Stimulated activated CD8-positive, alpha-beta memory T cell treated with anti-CD3 and anti-CD28 coated beads, Interleukin-2, amount 100 ng/mL, for 1 hour (primary cell): ENCODE measurements around the gene GPR176.
"Not testable (repeated sequence)": the region's sequence is repeated elsewhere in the genome, so short reads cannot be mapped to it uniquely, and the experiment has no call there.

Experiments used
- DNase-seq, 2 donors: peaks; one replicate each; pipeline ENCODE4 v3.0.0-alpha.2; 2020; ENCODE audit warnings: low read depth in 2 of 2

Gene GPR176

DNA sequence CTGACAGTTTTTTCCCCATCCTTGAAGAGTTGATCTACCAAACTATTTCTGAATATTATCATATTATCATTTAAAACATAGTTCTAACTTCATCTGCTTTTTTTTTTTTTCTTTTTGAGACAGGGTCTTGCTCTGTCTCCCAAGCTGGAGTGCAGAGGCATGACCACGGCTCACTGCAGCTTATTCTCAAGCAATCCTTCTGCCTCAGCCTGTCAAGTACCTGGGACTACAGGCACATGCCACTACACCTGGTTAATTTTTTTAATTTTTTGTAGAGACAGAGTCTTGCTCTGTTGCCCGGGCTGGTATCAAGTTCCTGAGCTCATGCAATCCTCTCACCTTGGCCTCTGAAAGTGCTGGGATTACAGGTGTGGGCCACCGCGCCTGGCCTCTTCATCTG is 15.2 kb upstream of the GPR176 start:
- no peak for DNase-seq

DNA sequence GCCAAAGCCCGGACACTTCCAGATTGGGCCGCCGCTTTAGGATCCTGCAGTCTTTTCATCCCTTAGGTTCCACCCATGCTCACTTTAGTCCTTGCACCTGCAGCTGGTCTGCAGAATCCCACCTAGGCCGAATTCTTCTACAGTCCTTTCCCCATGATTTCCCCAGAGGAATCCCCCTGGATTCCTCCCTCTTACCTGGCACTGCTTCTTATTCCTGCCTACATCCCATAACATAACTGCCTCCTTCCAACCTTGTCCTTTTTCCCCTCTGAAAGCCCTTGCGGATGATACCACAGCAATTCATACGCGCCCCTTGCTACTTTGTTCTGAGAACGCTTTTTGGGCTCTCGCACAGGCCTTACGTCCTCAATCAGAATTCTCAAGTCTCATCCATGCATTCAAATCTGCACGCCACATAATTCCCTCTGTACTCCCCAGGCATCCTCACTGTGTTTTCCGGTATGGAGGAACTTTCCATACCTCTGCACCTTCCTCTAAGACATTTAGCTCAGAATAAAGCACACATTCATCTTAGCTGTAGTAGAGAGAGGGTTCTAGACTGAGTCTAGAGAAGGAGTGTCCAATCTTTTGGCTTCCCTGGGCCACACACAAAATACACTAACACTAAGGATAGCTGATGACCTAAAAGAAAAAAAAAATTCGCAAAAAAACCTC is 14.5 kb upstream of the GPR176 start:
- DNase-seq: no peak

DNA sequence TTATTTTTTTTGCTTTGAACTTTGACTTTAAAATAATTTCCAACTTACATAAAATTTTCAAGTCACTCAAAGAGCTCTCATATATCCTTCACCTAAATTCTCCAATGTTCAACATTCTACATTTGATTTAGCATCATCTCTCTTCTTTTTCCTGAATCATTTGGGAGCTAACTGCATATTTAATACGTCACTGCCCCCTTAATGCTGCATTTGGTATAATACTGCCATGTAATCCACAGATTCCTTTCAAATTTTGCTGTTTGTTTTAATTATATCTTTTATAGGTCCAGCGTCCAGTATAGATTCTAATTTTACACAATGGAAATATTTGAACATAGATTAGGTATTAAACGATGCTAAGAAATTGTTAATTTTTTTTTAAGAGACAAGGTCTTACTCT is 11.5 kb upstream of the GPR176 start:
- DNase-seq: no peak

DNA sequence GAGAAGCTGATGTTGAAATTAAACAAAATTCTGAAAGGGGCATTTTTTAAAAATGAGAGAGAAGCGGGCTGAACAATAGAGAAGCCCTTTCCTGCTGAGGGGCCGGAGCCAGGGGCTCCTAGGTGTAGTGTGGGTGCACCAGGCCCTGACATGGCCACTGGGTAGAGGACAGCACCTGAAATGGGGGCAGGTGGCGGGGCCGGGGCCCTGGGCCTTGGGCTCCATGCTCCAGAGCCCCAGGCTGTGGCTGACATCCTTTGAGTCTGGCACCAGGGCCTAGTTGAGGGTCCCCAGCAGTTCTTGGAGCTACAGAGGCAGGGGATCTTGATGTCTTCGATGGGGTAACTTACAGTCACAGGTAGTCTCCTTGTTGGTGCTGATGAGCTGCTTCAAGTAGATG is 6.5 kb upstream of the GPR176 start:
- DNase-seq: no peak

DNA sequence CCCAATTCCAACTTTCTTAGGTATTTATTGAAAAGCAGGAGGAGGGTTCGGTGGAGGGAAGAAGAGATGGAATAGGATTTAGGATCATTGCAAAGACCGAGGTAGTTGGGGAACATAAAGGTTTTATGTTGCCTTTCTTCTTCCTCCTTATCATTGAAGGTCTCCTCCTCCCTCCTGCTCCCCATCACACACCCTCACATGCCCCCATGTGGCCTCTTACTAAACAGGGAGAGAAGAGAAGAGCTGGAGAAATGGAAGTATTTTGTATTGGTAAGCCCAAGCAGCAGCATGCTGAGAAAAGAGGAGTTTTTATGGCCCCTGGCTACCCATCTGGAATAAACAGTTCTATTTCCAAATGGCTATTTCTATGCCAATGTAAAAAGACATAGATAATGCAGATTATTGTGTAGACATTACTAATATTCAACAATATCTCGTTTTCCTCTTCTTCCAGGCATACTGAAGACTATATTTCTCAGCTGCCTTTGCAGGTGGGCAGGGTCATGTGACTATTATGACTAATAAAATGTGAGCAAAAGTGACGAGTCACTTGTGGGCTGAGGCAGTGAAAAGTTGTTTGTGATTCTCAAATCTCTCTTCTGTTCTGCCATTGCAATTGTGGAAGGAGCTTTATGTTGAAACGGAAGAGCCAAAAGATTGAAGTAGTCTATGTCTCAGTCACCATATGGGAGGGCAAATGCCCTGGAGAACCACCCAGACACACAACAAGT is 5.2 kb upstream of the GPR176 start:
- no peak for DNase-seq

DNA sequence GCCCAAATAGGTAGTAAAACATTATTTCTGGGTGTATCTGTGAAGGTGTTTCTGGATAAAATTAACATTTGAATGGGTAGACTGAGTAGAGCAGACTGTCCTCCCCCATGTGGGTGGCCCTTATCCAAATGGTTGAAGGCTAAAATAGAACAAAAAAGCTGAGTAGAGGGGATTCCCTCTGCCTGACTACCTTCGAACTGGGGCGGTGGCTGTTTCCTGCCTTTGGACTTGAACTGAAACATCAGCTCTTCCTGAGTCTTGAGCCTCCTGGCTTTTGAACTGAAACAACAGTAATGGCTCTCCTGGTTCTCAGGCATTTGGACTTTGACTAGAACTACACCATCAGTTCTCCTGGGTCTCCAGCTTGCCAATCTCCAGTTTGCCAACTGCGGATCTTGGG is 4.4 kb upstream of the GPR176 start:
- no peak for DNase-seq

DNA sequence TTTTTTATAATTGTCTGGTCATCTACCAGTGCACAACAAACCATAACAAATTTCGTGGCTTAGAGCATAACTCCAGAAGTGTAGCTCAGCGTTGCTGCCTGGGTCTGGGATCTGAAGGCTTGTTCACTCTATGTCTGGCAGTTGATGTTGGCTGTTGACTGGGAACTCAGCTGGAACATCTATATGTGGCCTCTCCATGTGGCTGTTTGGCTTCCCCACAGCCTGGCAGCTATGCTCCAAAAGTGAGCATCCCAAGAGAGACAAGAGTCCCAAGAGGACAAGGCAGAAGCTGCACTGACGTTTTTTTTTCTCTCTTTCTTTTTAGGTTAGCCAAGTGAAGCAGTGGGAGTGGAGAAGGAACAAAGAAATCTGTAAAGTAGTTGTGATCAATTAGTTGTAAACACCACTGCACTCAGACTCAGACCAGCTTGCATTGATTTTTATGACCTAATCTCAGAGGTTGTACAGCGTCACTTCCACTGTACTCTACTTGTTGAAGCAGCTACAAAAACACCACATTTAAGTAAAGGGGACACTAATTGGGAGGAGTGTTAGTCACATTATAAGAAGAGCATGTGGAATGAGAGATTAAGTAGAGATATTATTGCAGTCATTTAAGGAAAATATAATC is 2.5 kb upstream of the GPR176 start:
- no peak for DNase-seq

DNA sequence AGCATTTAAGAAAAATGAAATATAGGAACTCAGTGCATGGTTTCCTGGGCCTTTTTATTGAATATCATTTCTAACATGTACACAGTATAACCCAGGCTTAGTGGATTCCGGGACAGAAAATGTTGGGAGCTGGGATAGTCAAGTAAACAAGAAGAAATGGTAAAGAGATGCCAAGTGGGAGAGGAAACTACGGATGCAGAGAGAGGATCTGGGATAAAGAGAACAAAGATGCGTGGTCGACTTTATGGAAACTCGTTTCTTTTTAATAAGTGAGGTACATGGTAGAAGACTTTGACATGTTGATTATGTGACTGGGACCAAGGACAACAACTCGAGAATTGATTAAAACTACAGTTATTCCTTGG is 1.2 kb upstream of the GPR176 start:
- DNase-seq: no peak

DNA sequence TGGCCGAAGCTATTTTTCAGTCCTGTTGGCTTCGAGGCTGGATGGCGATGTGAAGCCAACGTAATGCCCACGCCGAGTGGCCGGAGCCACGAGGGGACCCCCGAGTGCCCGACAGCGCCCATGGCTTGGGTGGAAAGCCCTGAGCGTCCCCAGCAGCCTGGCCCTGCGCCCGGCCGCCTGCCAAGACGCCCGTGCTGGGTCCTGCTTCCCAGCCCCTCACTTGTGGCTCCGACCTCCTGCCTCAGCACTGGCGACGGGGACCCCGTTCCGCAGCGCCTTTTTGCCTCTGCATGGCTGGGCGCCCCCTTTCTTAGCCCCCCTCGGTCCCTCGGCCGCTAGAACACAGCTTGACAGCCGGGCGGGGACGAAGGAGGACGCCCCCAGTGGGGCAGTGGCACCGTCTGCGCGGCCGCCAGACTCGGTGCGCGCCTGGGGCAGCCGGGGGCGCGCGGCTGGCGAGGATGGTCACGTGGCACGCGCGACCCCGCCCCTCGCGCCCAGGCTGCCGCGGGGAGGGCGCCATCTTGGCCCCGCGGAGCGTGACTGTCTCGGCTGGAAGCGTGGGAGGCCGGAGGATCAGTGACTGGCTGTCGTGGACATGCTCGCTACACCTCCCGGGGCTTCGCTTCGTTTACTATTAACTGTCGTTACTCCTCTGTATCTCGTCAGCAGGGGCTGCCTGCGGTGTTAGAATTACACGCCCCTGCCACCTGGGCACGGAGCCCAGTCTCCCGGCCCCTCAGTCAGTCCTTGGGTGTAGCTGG is 626 bp upstream of the GPR176 start:
- DNase-seq: peak; percentile 50 to 64

DNA sequence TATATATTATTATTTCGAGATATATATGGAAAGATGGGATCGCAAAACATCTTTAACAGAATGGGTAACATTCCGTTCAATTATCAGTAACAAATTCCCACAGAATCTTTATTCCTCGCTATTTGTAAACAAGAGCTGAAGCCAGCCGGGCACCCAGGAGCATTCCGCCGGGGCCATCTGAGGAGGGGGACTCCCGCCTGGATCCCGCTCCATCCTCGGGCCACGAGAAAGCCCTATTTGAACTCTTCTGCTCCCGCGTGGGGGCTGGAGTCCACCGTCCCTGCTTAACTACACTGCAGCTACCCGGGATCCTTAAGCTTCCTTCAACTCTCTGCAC is 687 bp downstream of the GPR176 start:
- no peak for DNase-seq

DNA sequence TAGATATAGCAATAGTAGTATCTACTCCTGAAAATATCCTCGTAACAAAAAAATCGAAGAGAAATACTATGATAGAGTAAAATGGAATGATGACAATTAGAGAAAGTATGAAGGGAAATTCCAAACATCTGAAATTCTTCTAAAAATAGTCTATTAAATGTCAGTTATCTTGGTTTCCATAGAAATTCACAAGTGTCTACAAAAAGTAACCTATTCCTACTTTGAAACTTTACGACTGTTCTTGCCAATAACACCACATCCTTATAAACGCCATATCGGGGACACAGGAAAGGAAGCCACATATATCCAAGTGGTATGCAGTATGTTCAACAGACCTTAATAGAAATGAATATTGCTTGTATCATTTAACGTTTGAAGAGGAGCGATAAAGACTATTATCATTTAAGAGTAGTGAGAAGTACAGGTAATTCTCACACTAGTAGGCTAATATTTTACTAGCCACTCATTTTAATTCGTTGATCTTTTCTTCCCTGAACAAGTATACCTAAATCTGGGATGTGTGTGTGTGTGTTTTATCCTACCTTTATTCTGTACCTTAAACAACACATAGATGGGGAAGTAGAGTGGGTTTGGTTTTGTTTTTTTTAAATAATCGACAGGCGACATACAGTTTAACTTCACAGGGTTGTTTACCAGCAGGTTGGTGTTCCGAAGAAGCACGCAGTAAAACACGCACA is 1.2 kb downstream of the GPR176 start:
- no peak for DNase-seq

DNA sequence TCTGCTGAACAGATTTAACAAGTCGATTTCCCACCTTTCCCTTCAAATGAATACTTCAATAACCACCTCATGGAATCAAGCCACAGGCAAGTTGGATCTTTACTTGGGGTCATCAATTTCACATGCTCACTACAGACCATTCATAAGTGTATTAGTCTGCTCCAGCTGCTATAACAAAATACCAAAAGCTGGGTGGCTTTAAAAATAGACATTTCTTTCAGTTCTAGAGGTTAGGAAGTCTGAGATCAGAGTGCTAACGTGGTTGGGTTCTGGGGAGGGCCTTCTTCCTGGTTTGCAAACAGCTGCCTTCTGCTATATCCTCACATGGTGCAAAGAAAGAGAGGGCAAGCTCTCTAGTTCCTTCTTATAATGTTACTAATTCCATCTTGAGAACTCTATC is 5.1 kb downstream of the GPR176 start:
- DNase-seq: no peak

DNA sequence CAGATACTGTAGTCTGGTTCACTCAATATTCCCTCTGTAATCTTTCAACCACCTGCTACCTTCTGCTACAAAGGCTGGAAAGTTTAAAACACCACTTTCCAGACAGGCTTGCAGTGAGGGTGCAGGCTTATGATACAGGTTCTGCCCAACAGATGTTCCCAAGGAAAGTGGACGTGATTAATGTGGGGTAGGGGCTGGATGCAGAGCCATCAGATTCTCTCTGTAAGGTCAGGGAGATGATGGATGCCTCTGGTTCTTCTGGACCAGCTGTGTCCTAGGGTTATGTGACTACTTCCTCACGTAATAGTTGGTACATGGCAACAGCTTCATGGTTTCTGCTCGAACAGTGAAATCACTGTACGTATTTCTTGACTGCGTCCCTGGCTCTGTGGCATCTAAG is 11.1 kb downstream of the GPR176 start:
- no peak for DNase-seq

DNA sequence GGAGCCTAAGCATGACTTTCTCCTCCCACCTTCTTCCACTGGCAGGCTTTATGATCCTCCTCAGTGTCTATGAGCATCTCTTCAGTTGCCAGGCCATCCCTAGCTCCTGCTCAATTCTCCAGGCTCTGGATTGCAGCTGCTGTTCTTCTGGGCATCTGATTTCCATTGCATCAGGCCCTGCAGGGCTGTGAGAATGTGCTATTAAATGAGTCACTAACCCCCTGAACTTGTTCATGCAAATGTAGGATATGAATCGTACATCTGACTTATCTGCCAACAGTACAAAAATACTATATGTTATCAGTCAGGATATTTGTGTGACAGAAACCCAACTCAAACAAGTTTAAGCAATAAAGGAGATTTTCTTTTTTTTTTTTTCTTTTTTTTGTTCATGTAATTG is 11.9 kb downstream of the GPR176 start:
- no peak for DNase-seq

DNA sequence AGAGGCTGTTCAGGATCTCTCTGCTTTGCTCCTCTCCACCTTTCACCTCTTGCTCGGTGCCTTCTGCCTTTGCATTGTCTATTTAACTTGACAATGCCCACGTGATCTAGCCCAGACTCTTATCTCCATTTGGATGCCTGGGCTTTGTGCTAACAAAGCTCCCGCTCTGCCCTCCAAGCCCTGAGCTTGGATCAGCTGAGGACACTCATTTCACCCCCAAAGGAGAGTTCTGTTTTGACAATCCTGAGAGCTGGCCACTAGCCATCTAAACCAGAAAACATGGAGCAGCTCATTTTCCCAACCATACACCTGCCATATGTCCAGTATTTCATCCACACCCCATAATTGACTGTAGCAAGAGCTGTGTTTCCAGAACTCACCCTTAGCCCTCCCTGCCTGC is 12.8 kb downstream of the GPR176 start:
- no peak for DNase-seq

DNA sequence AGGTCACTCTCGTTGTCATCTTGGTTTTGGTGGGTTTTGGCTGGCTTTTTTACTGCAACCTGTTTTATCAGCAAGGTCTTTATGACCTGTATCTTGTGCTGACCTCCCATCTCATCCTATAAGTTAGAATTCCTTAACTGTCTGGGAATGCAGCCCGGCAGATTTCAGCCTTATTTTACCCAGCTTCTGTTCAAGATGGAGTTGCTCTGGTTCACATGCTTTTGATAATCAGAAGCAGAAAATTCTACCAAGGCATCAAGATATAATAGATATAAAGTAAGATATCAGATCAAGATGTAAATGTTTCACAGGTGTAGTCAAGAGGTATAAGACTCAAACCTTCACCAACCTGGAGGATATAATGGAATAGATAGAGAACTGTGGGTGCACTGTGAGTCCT is 16.0 kb downstream of the GPR176 start:
- no peak for DNase-seq

DNA sequence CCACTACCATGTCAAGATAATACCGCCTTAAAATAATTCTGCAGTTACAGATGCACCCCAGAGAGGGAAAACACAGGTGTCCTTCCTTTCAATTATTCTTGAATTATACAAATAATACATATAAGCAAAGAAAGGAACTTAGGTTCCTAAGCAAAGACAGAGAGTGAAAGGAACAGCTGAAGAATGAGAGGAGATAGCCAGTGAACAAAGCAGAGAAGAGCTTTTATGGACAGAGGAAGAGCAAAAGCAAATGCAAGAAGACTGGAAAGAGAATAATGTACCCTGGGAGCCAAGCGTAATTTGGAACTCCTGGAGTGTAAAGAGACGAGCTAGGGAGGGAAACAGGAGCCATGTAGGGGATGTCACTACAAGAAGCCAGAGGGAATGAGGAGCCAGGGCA is 21.7 kb downstream of the GPR176 start:
- no peak for DNase-seq

DNA sequence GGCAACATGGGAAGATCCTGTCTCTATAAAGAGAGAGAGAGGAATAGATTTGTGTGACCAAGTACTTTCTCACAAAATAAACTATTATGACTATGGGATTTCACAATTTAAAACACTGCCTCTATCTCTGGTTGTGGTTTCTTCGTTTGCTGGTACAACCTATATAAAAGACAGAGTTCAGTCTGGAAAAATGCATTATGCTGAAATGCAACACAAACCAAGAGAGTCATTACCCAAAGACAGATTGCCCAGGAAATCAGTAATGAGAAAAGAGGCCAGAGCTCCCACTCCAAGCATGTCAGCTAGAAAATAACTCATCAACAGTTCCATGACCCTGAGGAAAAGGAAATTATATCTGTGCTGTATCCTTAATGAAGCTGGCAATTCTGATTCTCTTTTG is 23.2 kb downstream of the GPR176 start:
- no peak for DNase-seq

DNA sequence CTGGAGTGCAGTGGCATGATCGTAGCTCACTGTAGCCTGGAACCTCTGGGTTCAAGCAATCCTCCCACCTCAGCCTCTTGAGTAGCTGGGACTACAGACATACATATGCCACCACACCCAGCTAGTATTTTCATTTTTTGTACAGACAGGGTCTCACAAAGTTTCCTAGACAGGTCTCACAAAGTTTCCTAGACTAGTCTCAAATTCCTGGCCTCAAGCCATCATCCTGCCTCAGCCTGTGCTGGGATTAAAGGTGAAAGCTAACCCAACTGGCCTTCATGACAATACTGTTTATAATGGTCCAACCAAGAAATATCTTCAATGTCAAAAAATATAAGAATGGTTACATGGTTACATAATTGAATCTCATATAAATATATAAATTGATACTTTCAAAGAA is 24.0 kb downstream of the GPR176 start:
- DNase-seq: no peak

DNA sequence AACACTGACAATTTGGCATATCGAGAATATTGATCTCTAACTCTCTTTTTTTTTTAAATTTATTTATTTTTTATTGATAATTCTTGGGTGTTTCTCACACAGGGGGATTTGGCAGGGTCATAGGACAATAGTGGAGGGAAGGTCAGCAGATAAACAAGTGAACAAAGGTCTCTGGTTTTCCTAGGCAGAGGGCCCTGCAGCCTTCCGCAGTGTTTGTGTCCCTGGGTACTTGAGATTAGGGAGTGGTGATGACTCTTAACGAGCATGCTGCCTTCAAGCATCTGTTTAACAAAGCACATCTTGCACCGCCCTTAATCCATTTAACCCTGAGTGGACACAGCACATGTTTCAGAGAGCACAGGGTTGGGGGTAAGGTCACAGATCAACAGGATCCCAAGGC is 27.0 kb downstream of the GPR176 start:
- DNase-seq: not testable (repeated sequence)

DNA sequence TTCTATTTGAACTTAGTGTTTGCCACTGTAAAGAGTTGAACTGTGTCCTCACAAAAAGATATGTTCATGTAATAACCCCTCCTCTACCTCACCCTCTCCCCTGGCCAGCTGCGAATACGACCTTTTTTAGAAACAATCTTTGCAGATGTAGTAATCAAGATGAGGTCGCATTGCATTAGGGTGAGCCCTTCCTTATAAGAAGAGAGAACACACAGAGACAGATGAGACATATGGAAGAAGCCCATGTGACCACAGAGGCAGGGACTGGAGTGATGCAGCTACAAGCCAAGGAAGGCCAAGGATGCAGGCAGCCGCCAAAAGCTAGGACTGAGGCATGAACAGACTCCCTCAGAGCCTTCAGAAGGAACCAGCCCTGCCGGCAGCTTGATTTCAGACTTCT is 27.6 kb downstream of the GPR176 start:
- no peak for DNase-seq

DNA sequence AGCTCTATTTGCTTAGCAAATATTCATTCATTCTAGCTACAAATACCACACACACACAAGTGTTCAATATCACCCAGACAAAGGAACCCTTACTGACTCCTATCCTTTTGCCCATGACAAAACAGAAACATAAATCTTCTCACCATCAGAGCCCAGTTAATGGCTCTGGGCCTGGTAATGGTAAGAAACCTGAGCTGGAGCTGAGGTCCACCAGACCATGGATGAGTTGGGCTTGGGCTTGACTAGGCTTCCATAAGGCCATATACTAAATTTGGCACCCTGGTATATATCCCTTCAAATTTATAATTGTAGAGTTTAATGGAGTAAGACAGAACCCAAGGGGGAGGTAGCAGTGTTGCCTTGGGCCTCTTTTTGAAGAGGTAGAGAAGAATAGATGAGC is 29.4 kb downstream of the GPR176 start:
- no peak for DNase-seq
